Measurements from ENCODE around the gene ISCA2.

The ISCA2 gene

GRCh38 chr14:74469548-74470518, 23.7 kb upstream of the ISCA2 start:
- H3K4me1 ChIP-seq: no peaks in the 10 kb centered on the region
- H3K36me3 ChIP-seq: no peaks in the 10 kb centered on the region

GRCh38 chr14:74472601-74473000, 21.0 kb upstream of the ISCA2 start:
- TF ChIP-seq CTCF (IDR thresholded peaks at IDR 0.05; ENCODE audit: low read depth, low read length): no peak
- no peak for DNase-seq
- no peaks in the 10 kb centered on the region for H3K4me1 ChIP-seq
- H3K27me3 ChIP-seq: peaks cover 35% of the 10 kb centered on the region
- no peak overlapping the region for H3K4me3 ChIP-seq (ENCODE audit: low read depth, low read length)
- H3K36me3 ChIP-seq: no peaks in the 10 kb centered on the region
- H3K9me3 ChIP-seq: no peaks in the 10 kb centered on the region

More at GRCh38 chr14:74469548-74470518, 23.7 kb upstream of the ISCA2 start:
- Histone ChIP-seq H3K9me3 (no peaks in the 10 kb centered on the region), H3K4me3 (ENCODE audit: low read depth, low read length) (no peak overlapping the region), H3K27me3 (peaks cover 47% of the 10 kb centered on the region)
- no peak for TF ChIP-seq CTCF (IDR thresholded peaks at IDR 0.05; ENCODE audit: low read depth, low read length)
- DNase-seq: no peak

GRCh38 chr14:74474376-74474775, 19.2 kb upstream of the ISCA2 start:
- no peak for DNase-seq
- Histone ChIP-seq H3K27me3 (peaks cover 28% of the 10 kb centered on the region), H3K36me3 (no peaks in the 10 kb centered on the region), H3K4me1 (no peaks in the 10 kb centered on the region), H3K9me3 (no peaks in the 10 kb centered on the region), H3K4me3 (ENCODE audit: low read depth, low read length) (no peak overlapping the region)
- TF ChIP-seq CTCF (IDR thresholded peaks at IDR 0.05; ENCODE audit: low read depth, low read length): no peak

GRCh38 chr14:74475678-74476077, 17.9 kb upstream of the ISCA2 start:
- Histone ChIP-seq H3K9me3 (no peaks in the 10 kb centered on the region), H3K4me1 (no peaks in the 10 kb centered on the region), H3K27me3 (peaks cover 22% of the 10 kb centered on the region), H3K36me3 (no peaks in the 10 kb centered on the region), H3K4me3 (ENCODE audit: low read depth, low read length) (no peak overlapping the region)
- no peak for TF ChIP-seq CTCF (IDR thresholded peaks at IDR 0.05; ENCODE audit: low read depth, low read length)
- DNase-seq: no peak

- Histone ChIP-seq H3K9me3 (no peaks in the 10 kb centered on the region), H3K36me3 (no peaks in the 10 kb centered on the region), H3K4me3 (ENCODE audit: low read depth, low read length) (no peak overlapping the region), H3K27me3 (peaks cover 18% of the 10 kb centered on the region), H3K4me1 (no peaks in the 10 kb centered on the region)
- DNase-seq: no peak
- TF ChIP-seq CTCF (IDR thresholded peaks at IDR 0.05; ENCODE audit: low read depth, low read length): no peak
These were observed 17.5 kb upstream of the ISCA2 start for GRCh38 chr14:74476107-74476506.

GRCh38 chr14:74476607-74477006, 17.0 kb upstream of the ISCA2 start:
- peaks cover 20% of the 10 kb centered on the region for H3K27me3 ChIP-seq
- H3K9me3 ChIP-seq: no peaks in the 10 kb centered on the region
- H3K4me1 ChIP-seq: no peaks in the 10 kb centered on the region
- no peaks in the 10 kb centered on the region for H3K36me3 ChIP-seq
- no peak for DNase-seq
- no peak for TF ChIP-seq CTCF (IDR thresholded peaks at IDR 0.05; ENCODE audit: low read depth, low read length)
- no peak overlapping the region for H3K4me3 ChIP-seq (ENCODE audit: low read depth, low read length)

Data from BE2C (cell line).